ENCODE data around the gene PTPRD. TPM values are rescaled to one million over a fixed set of nuclear protein-coding genes. Genes with fewer than 3 reads are reported as not detected.

PTPRD gene
- total RNA-seq, result 4.0 and 13.8 TPM in 2 replicates

DNA sequence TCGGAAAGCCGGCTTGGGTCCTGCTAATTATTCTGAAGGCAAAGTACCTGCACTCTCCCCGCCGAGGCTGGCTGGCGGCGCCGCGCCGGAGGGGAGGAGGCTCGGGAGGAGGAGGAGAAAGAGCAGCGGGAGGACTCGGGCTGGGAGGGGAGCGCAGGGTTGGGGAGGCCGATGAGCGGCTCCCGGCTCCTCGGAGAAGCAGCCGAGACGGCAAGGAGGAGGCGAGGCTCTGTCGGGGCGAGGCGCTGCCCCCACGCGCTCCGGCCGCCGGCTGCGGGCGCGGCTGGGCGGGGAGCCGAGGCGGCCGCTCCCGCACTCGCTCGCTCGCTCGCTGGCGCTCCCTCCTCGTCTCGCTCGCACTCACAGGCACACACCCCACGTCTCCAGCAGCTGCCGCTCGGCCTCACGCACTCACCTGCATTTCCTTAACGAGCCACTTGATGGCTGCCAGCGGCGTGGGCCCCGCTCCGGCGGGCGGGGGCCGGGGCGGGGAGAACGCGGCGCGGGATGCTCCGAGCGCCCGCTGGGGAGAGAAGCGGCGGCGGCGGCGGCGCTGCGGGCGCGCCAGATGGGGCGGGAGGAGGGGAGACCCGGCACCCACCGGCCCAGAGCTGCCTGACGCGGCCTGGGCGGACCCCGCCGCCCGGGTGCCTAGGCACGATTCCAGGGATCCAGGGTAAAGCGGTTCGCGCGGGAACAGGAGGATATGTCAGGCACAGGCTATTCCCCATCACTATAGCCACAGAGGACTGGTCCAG lies at the start of gene PTPRD:
Gene PTPRD (minus strand): TSS at position 362 of the 758 bp plus-strand sequence.

